Measurements from ENCODE around the gene SUPT3H.
A peak's percentile ranks its signal among the peaks of the same experiment; 100 is the strongest.

The SUPT3H gene

GRCh38 chr6:45027126-45027525 is 350.6 kb downstream of the SUPT3H start:
- H2BK120ac ChIP-seq (ENCODE audit: insufficient read depth, low read length, poor library complexity), result no peak overlapping the region
- H4K12ac ChIP-seq (ENCODE audit: low read depth, low read length), result no peak overlapping the region
- no peak overlapping the region for H3K18ac ChIP-seq (ENCODE audit: low read length)
- no peak overlapping the region for H3K23ac ChIP-seq (ENCODE audit: low read length)
- no peak overlapping the region for H3K14ac ChIP-seq (ENCODE audit: low read length)
- no peak overlapping the region for H4K91ac ChIP-seq (ENCODE audit: low read depth, low read length)
- H3K27ac ChIP-seq (ENCODE audit: low read depth, low read length), result no peak overlapping the region
- DNase-seq, result no peak
- no peaks in the 10 kb centered on the region for H3K79me2 ChIP-seq (ENCODE audit: control insufficient read depth, insufficient read depth, low read length, poor library complexity)
- H3K9me3 ChIP-seq (ENCODE audit: insufficient read depth, low read depth, low read length), result no peaks in the 10 kb centered on the region
- H2AFZ ChIP-seq (ENCODE audit: insufficient read depth, low read length, poor library complexity), result no peak overlapping the region
- H3K79me1 ChIP-seq (ENCODE audit: low read length), result no peaks in the 10 kb centered on the region
- no peak overlapping the region for H4K8ac ChIP-seq (ENCODE audit: low read depth, low read length)
- H3K9ac ChIP-seq (ENCODE audit: low read length), result no peak overlapping the region
- H3K27me3 ChIP-seq (ENCODE audit: insufficient read depth, low read length), result no peaks in the 10 kb centered on the region
- no peak overlapping the region for H2BK12ac ChIP-seq (ENCODE audit: low read length)
- no peak overlapping the region for H3K4ac ChIP-seq (ENCODE audit: low read depth, low read length)
- H3K4me1 ChIP-seq (ENCODE audit: control insufficient read depth in 1 of 2, insufficient read depth in 2 of 2, low read length in 2 of 2), result no peaks in the 10 kb centered on the region
- WGBS (ENCODE audit: extremely low coverage, insufficient coverage, insufficient read length), result no CpG with 5 or more reads among the region's 4 CpGs
- H2AK5ac ChIP-seq (ENCODE audit: low read length), result no peak overlapping the region
- no peak overlapping the region for H2BK5ac ChIP-seq (ENCODE audit: low read depth, low read length, poor library complexity)
- H3K36me3 ChIP-seq (ENCODE audit: control insufficient read depth in 1 of 2, insufficient read depth in 2 of 2, low read length in 2 of 2), result no peaks in the 10 kb centered on the region
- H3K4me2 ChIP-seq (ENCODE audit: low read length), result no peak overlapping the region
- H3K4me3 ChIP-seq (ENCODE audit: low read depth, low read length), result no peak overlapping the region

GRCh38 chr6:45026003-45026516 is 351.7 kb downstream of the SUPT3H start:
- Histone ChIP-seq H2BK120ac (ENCODE audit: insufficient read depth, low read length, poor library complexity) (no peak overlapping the region), H2BK5ac (ENCODE audit: low read depth, low read length, poor library complexity) (no peak overlapping the region), H3K79me1 (ENCODE audit: low read length) (no peaks in the 10 kb centered on the region), H3K27ac (ENCODE audit: low read depth, low read length) (no peak overlapping the region), H3K4me3 (ENCODE audit: low read depth, low read length) (no peak overlapping the region), H3K27me3 (ENCODE audit: insufficient read depth, low read length) (no peaks in the 10 kb centered on the region), H3K79me2 (ENCODE audit: control insufficient read depth, insufficient read depth, low read length, poor library complexity) (no peaks in the 10 kb centered on the region), H4K12ac (ENCODE audit: low read depth, low read length) (no peak overlapping the region), H2AK5ac (ENCODE audit: low read length) (no peak overlapping the region), H3K14ac (ENCODE audit: low read length) (no peak overlapping the region), H2AFZ (ENCODE audit: insufficient read depth, low read length, poor library complexity) (no peak overlapping the region), H3K23ac (ENCODE audit: low read length) (no peak overlapping the region), H3K36me3 (ENCODE audit: control insufficient read depth in 1 of 2, insufficient read depth in 2 of 2, low read length in 2 of 2) (no peaks in the 10 kb centered on the region), H4K8ac (ENCODE audit: low read depth, low read length) (no peak overlapping the region), H3K4me2 (ENCODE audit: low read length) (no peak overlapping the region), H4K91ac (ENCODE audit: low read depth, low read length) (no peak overlapping the region), H3K4me1 (ENCODE audit: control insufficient read depth in 1 of 2, insufficient read depth in 2 of 2, low read length in 2 of 2) (no peaks in the 10 kb centered on the region), H3K9ac (ENCODE audit: low read length) (no peak overlapping the region), H3K9me3 (ENCODE audit: insufficient read depth, low read depth, low read length) (no peaks in the 10 kb centered on the region), H2BK12ac (ENCODE audit: low read length) (no peak overlapping the region), H3K18ac (ENCODE audit: low read length) (no peak overlapping the region), H3K4ac (ENCODE audit: low read depth, low read length) (no peak overlapping the region)
- peak in 1 of 2 donors; percentile 33 for DNase-seq
- WGBS (ENCODE audit: extremely low coverage, insufficient coverage, insufficient read length), result no CpG with 5 or more reads among the region's 2 CpGs

- Histone ChIP-seq H3K4me2 (ENCODE audit: low read length) (no peak overlapping the region), H2AK5ac (ENCODE audit: low read length) (no peak overlapping the region), H3K4ac (ENCODE audit: low read depth, low read length) (no peak overlapping the region), H2BK120ac (ENCODE audit: insufficient read depth, low read length, poor library complexity) (no peak overlapping the region), H3K14ac (ENCODE audit: low read length) (no peak overlapping the region), H2AFZ (ENCODE audit: insufficient read depth, low read length, poor library complexity) (no peak overlapping the region), H3K23ac (ENCODE audit: low read length) (no peak overlapping the region), H3K27ac (ENCODE audit: low read depth, low read length) (no peak overlapping the region), H3K4me3 (ENCODE audit: low read depth, low read length) (no peak overlapping the region), H3K79me1 (ENCODE audit: low read length) (no peaks in the 10 kb centered on the region), H3K27me3 (ENCODE audit: insufficient read depth, low read length) (no peaks in the 10 kb centered on the region), H4K8ac (ENCODE audit: low read depth, low read length) (no peak overlapping the region), H3K79me2 (ENCODE audit: control insufficient read depth, insufficient read depth, low read length, poor library complexity) (no peaks in the 10 kb centered on the region), H3K9me3 (ENCODE audit: insufficient read depth, low read depth, low read length) (no peaks in the 10 kb centered on the region), H3K18ac (ENCODE audit: low read length) (no peak overlapping the region), H2BK12ac (ENCODE audit: low read length) (no peak overlapping the region), H3K9ac (ENCODE audit: low read length) (no peak overlapping the region), H3K36me3 (ENCODE audit: control insufficient read depth in 1 of 2, insufficient read depth in 2 of 2, low read length in 2 of 2) (no peaks in the 10 kb centered on the region), H4K12ac (ENCODE audit: low read depth, low read length) (no peak overlapping the region), H3K4me1 (ENCODE audit: control insufficient read depth in 1 of 2, insufficient read depth in 2 of 2, low read length in 2 of 2) (no peaks in the 10 kb centered on the region), H2BK5ac (ENCODE audit: low read depth, low read length, poor library complexity) (no peak overlapping the region), H4K91ac (ENCODE audit: low read depth, low read length) (no peak overlapping the region)
- WGBS (ENCODE audit: extremely low coverage, insufficient coverage, insufficient read length), result no CpG with 5 or more reads among the region's 3 CpGs
- DNase-seq, result no peak
These were observed 353.1 kb downstream of the SUPT3H start for GRCh38 chr6:45024610-45025009.

- Histone ChIP-seq H2BK5ac (ENCODE audit: low read depth, low read length, poor library complexity) (no peak overlapping the region), H2BK12ac (ENCODE audit: low read length) (no peak overlapping the region), H3K79me2 (ENCODE audit: control insufficient read depth, insufficient read depth, low read length, poor library complexity) (no peaks in the 10 kb centered on the region), H3K27me3 (ENCODE audit: insufficient read depth, low read length) (no peaks in the 10 kb centered on the region), H3K36me3 (ENCODE audit: control insufficient read depth in 1 of 2, insufficient read depth in 2 of 2, low read length in 2 of 2) (no peaks in the 10 kb centered on the region), H2AK5ac (ENCODE audit: low read length) (no peak overlapping the region), H3K4me1 (ENCODE audit: control insufficient read depth in 1 of 2, insufficient read depth in 2 of 2, low read length in 2 of 2) (no peaks in the 10 kb centered on the region), H3K79me1 (ENCODE audit: low read length) (no peaks in the 10 kb centered on the region), H3K9ac (ENCODE audit: low read length) (no peak overlapping the region), H4K91ac (ENCODE audit: low read depth, low read length) (no peak overlapping the region), H3K27ac (ENCODE audit: low read depth, low read length) (no peak overlapping the region), H2BK120ac (ENCODE audit: insufficient read depth, low read length, poor library complexity) (no peak overlapping the region), H3K4ac (ENCODE audit: low read depth, low read length) (no peak overlapping the region), H3K18ac (ENCODE audit: low read length) (no peak overlapping the region), H3K4me2 (ENCODE audit: low read length) (no peak overlapping the region), H4K12ac (ENCODE audit: low read depth, low read length) (no peak overlapping the region), H4K8ac (ENCODE audit: low read depth, low read length) (no peak overlapping the region), H3K9me3 (ENCODE audit: insufficient read depth, low read depth, low read length) (no peaks in the 10 kb centered on the region), H2AFZ (ENCODE audit: insufficient read depth, low read length, poor library complexity) (no peak overlapping the region), H3K23ac (ENCODE audit: low read length) (no peak overlapping the region), H3K4me3 (ENCODE audit: low read depth, low read length) (no peak overlapping the region), H3K14ac (ENCODE audit: low read length) (no peak overlapping the region)
- no peak for DNase-seq
- no CpG with 5 or more reads among the region's 2 CpGs for WGBS (ENCODE audit: extremely low coverage, insufficient coverage, insufficient read length)
These were observed 356.1 kb downstream of the SUPT3H start for GRCh38 chr6:45021676-45022075.

Measured in trophoblast cell (in vitro differentiated cells and primary cell).